GM12878 (cell line): ENCODE measurements around the gene CAPN9. TPM values are rescaled to one million over a fixed set of nuclear protein-coding genes. Genes with fewer than 3 reads are reported as not detected.
"Not testable (repeated sequence)": the region's sequence is repeated elsewhere in the genome, so short reads cannot be mapped to it uniquely, and the experiment has no call there.

Experiments
- ATAC-seq: fragments of 200-7000 bp; cut with Tn5 transposase; 3 replicates; pipeline ENCODE4 v1.9.1; 2020; ENCODE audit warnings: mild to moderate bottlenecking, moderate library complexity
- BruUV-seq: library from RNA; stranded (reverse); fragments of 400-500 nt; replicated peaks from 2 replicates; lab custom pipeline; 2021; lab: Mats Ljungman, UMichigan
- CTCF ChIA-PET: fragments of 300-600 bp; sonication (Branson Sonifier 250); formaldehyde crosslinking; extraction: SDS; loops from one replicate; lab custom pipeline; 2021; ENCODE audit warnings: inconsistent platforms; lab: Yijun Ruan, JAX
- POLR2A ChIA-PET: fragments of 350-600 bp; formaldehyde crosslinking; extraction: SDS; loops from one replicate; lab custom pipeline; 2021; ENCODE audit warnings: inconsistent platforms; lab: Charles Lee
- RAD21 ChIA-PET: fragments of 300-600 bp; sonication (Branson Sonifier 250); formaldehyde crosslinking; loops from one replicate; lab custom pipeline; 2023; ENCODE audit warnings: antibody characterized with exemption; ENCODE audit not compliant: unreplicated experiment; lab: Charles Lee
- SMC1A ChIA-PET: fragments of 300-600 bp; sonication (Branson Sonifier 250); formaldehyde crosslinking; loops from one replicate; lab custom pipeline; 2023; ENCODE audit not compliant: unreplicated experiment, uncharacterized antibody; lab: Charles Lee
- DNase-seq: peaks from one replicate; pipeline ENCODE4 v3.0.0-alpha.2; 2011; ENCODE audit warnings: low read depth, low spot score
- FAIRE-seq: peaks from 3 replicates; lab custom pipeline; 2011; peaks lifted over from hg19 to GRCh38; lab: Jason Lieb, UNC
- H2AFZ ChIP-seq: 2 replicates; pipeline ENCODE4 v1.6.0; 2011; ENCODE audit warnings: low read depth, low read length, control low read depth; ENCODE audit not compliant: control insufficient read depth
- H3K27ac ChIP-seq: 2 replicates; pipeline ENCODE4 v1.5.1; 2011; ENCODE audit warnings: control low read depth; ENCODE audit not compliant: control insufficient read depth, insufficient read depth
- H3K27me3 ChIP-seq, 2 experiments: replicated peaks in 1 of 2; 2 replicates each; pipeline versions ENCODE4 v1.6.0 to v1.6.1; 2011; ENCODE audit warnings: low read length in 1 of 2; ENCODE audit not compliant: control insufficient read depth in 2 of 2, insufficient read depth in 2 of 2
- H3K36me3 ChIP-seq, 2 experiments: 2 replicates each; pipeline ENCODE4 v1.5.1; 2011; ENCODE audit warnings: low read length in 1 of 2; ENCODE audit not compliant: control insufficient read depth in 2 of 2, insufficient read depth in 2 of 2
- H3K4me1 ChIP-seq: 2 replicates; pipeline ENCODE4 v1.6.1; 2011; ENCODE audit warnings: mild to moderate bottlenecking, low read length, moderate library complexity, mixed read lengths; ENCODE audit not compliant: control insufficient read depth, insufficient read depth
- H3K4me2 ChIP-seq: 2 replicates; pipeline ENCODE4 v1.6.0; 2011; ENCODE audit warnings: control low read depth; ENCODE audit not compliant: control insufficient read depth, insufficient read depth
- H3K4me3 ChIP-seq: fragments of 200-600 bp; sonication (generic); 2 replicates; pipeline ENCODE4 v1.5.1; 2016
- H3K79me2 ChIP-seq: 2 replicates; pipeline ENCODE4 v1.6.0; 2011; ENCODE audit warnings: low read length; ENCODE audit not compliant: control insufficient read depth, insufficient read depth
- H3K9ac ChIP-seq: 2 replicates; pipeline ENCODE4 v1.8.0; 2011; ENCODE audit warnings: low read length, control low read depth, mixed read lengths; ENCODE audit not compliant: control insufficient read depth, insufficient read depth
- H3K9me3 ChIP-seq: replicated peaks from 3 replicates; pipeline ENCODE4 v1.5.1; 2011; ENCODE audit warnings: mild to moderate bottlenecking, low read length; ENCODE audit not compliant: control insufficient read depth, insufficient read depth
- H4K20me1 ChIP-seq: 2 replicates; pipeline ENCODE4 v1.6.0; 2011; ENCODE audit not compliant: control insufficient read depth, insufficient read depth
- BACH1 ChIP-seq: fragments of 450-650 bp; IDR thresholded peaks from 2 replicates; pipeline ENCODE4 v1.6.1; 2017; ENCODE audit warnings: mild to moderate bottlenecking, borderline replicate concordance
- CHD2 ChIP-seq: IDR thresholded peaks from 2 replicates; pipeline ENCODE4 v1.6.1; 2011; ENCODE audit warnings: low read depth, low read length, improper control_type of control experiment, borderline replicate concordance
- MEF2B ChIP-seq: fragments of 450-650 bp; IDR thresholded peaks from 2 replicates; pipeline ENCODE4 v1.6.1; 2018; ENCODE audit warnings: mild to moderate bottlenecking, moderate library complexity; ENCODE audit not compliant: partially characterized antibody, poor library complexity, severe bottlenecking
- SREBF1 ChIP-seq: IDR thresholded peaks from 2 replicates; pipeline ENCODE4 v1.6.1; 2012; ENCODE audit warnings: mild to moderate bottlenecking, low read length
- STAT3 ChIP-seq: IDR thresholded peaks from 2 replicates; pipeline ENCODE4 v1.6.1; 2011; ENCODE audit warnings: low read depth, low read length, improper control_type of control experiment
- ZNF217 ChIP-seq: fragments of 450-650 bp; IDR thresholded peaks from 2 replicates; pipeline ENCODE4 v1.6.1; 2017; ENCODE audit warnings: antibody characterized with exemption, mild to moderate bottlenecking
- WGBS: methylation state at CpG from one replicate; pipeline ENCODE4 v1.1.6; 2016; ENCODE audit warnings: low lambda C conversion rate; ENCODE audit not compliant: insufficient replicate concordance, insufficient coverage; ENCODE audit errors: missing lambda C conversion rate; 5-methylcytosine and 5-hydroxymethylcytosine counted together
- in situ Hi-C: fragments of 300-500 bp; cut with MboI; formaldehyde crosslinking; loops from 9 replicates; pipeline ENCODE4 v1.14.3; 2018; ENCODE audit warnings: mixed read lengths
- intact Hi-C: fragments of 100-400 bp; cut with micrococcal nuclease; formaldehyde crosslinking; loops from one replicate; pipeline ENCODE4 v1.14.2; 2022; ENCODE audit not compliant: unreplicated experiment
- polyA plus RNA-seq, 11 experiments: library from polyadenylated mRNA; depleted of rRNA in 4 of 11; unstranded in 6 of 11; stranded (reverse) in 5 of 11; fragments of >200 nt; fragmentation: Nextera tagmentation in 4 of 11; fragmentation: Illumina TruSeq in 1 of 11; extraction: Ambion mirVana in 4 of 11; extraction: Trizol in 1 of 11; gene quantifications; 1 replicate in 1 of 11; 2 replicates in 10 of 11; pipeline versions ENCODE4 v1.2.1 to v1.2.3, GENCODE V29; 2011 to 2016; ENCODE audit warnings: inconsistent platforms in 2 of 11, missing spikeins in 2 of 11, low read depth in 1 of 11
- total RNA-seq, 4 experiments: library from RNA; depleted of rRNA in 3 of 4; stranded (reverse); fragments of >200 nt in 3 of 4; fragmentation: Illumina TruSeq in 1 of 4; extraction: Trizol in 1 of 4; gene quantifications; 2 replicates each; pipeline versions ENCODE4 v1.2.1 to v1.2.3, GENCODE V29; 2013 to 2021
- TF ChIP-seq, protein P1 (sequence below): IDR thresholded peaks from 2 replicates; pipeline ENCODE4 v1.6.1; 2012; ENCODE audit warnings: improper control_type of control experiment, low read depth, low read length; ENCODE audit not compliant: insufficient replicate concordance
- TF ChIP-seq, protein P2 (sequence below): fragments of 450-650 bp; formaldehyde crosslinking; IDR thresholded peaks from 2 replicates; pipeline ENCODE4 v1.4.0; 2020; ENCODE audit warnings: mild to moderate bottlenecking, moderate library complexity

Gene CAPN9
- total and polyA plus RNA-seq, 10 of the 15 experiments (the other 5 are each of a cell fraction or from before 2014, with no cell fraction given): not detected

DNA sequence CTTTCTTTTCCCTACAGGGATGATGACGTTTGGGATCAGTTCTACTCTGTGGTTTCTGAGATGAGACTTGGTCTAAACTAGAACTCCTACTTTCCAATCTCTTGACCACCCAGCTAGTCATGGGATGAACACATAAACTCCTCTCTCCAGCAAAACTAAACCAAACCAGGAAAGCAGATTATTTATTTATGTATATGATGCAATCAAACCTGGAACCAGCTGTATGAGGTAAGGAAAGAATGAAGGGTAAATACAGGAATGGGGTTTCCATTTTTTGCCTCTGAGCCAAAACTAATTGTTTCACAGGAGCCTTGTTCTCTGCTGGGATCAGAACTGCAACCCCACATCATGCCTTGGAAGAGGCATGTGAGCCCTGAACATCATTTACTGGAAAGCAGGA is 29.9 kb upstream of the CAPN9 start:
- DNase-seq: no peak
- Histone ChIP-seq H2AFZ (no peak overlapping the region), H3K9me3 (no peaks in the 10 kb centered on the region; the same call in 2 of the 3 replicates), H3K79me2 (no peaks in the 10 kb centered on the region), H4K20me1 (no peaks in the 10 kb centered on the region), H3K4me2 (no peak overlapping the region), H3K27me3 (peaks cover 0 to 3% of the 10 kb centered on the region in 2 experiments; a peak in 2 of 4 replicates), H3K9ac (no peak overlapping the region), H3K4me3 (no peak overlapping the region), H3K4me1 (no peaks in the 10 kb centered on the region), H3K27ac (no peak overlapping the region), H3K36me3 (no peaks in the 10 kb centered on the region)
- in situ Hi-C loops: no loop called here
- intact Hi-C loops: no loop called here
- SMC1A ChIA-PET: no interaction called here
- no peak for FAIRE-seq
- CTCF ChIA-PET: no interaction called here
- POLR2A ChIA-PET: no interaction called here
- no TSS peak for BruUV-seq
- no peak for ATAC-seq
- 0% methylated on average over 1 of the region's 1 CpG for WGBS
- TF ChIP-seq BACH1 (no peak), SREBF1 (no peak), ZNF217 (no peak), CHD2 (no peak), STAT3 (no peak), MEF2B (no peak)
- TF ChIP-seq, protein P1, sequence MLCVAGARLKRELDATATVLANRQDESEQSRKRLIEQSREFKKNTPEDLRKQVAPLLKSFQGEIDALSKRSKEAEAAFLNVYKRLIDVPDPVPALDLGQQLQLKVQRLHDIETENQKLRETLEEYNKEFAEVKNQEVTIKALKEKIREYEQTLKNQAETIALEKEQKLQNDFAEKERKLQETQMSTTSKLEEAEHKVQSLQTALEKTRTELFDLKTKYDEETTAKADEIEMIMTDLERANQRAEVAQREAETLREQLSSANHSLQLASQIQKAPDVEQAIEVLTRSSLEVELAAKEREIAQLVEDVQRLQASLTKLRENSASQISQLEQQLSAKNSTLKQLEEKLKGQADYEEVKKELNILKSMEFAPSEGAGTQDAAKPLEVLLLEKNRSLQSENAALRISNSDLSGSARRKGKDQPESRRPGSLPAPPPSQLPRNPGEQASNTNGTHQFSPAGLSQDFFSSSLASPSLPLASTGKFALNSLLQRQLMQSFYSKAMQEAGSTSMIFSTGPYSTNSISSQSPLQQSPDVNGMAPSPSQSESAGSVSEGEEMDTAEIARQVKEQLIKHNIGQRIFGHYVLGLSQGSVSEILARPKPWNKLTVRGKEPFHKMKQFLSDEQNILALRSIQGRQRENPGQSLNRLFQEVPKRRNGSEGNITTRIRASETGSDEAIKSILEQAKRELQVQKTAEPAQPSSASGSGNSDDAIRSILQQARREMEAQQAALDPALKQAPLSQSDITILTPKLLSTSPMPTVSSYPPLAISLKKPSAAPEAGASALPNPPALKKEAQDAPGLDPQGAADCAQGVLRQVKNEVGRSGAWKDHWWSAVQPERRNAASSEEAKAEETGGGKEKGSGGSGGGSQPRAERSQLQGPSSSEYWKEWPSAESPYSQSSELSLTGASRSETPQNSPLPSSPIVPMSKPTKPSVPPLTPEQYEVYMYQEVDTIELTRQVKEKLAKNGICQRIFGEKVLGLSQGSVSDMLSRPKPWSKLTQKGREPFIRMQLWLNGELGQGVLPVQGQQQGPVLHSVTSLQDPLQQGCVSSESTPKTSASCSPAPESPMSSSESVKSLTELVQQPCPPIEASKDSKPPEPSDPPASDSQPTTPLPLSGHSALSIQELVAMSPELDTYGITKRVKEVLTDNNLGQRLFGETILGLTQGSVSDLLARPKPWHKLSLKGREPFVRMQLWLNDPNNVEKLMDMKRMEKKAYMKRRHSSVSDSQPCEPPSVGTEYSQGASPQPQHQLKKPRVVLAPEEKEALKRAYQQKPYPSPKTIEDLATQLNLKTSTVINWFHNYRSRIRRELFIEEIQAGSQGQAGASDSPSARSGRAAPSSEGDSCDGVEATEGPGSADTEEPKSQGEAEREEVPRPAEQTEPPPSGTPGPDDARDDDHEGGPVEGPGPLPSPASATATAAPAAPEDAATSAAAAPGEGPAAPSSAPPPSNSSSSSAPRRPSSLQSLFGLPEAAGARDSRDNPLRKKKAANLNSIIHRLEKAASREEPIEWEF: no peak
- TF ChIP-seq, protein P2, sequence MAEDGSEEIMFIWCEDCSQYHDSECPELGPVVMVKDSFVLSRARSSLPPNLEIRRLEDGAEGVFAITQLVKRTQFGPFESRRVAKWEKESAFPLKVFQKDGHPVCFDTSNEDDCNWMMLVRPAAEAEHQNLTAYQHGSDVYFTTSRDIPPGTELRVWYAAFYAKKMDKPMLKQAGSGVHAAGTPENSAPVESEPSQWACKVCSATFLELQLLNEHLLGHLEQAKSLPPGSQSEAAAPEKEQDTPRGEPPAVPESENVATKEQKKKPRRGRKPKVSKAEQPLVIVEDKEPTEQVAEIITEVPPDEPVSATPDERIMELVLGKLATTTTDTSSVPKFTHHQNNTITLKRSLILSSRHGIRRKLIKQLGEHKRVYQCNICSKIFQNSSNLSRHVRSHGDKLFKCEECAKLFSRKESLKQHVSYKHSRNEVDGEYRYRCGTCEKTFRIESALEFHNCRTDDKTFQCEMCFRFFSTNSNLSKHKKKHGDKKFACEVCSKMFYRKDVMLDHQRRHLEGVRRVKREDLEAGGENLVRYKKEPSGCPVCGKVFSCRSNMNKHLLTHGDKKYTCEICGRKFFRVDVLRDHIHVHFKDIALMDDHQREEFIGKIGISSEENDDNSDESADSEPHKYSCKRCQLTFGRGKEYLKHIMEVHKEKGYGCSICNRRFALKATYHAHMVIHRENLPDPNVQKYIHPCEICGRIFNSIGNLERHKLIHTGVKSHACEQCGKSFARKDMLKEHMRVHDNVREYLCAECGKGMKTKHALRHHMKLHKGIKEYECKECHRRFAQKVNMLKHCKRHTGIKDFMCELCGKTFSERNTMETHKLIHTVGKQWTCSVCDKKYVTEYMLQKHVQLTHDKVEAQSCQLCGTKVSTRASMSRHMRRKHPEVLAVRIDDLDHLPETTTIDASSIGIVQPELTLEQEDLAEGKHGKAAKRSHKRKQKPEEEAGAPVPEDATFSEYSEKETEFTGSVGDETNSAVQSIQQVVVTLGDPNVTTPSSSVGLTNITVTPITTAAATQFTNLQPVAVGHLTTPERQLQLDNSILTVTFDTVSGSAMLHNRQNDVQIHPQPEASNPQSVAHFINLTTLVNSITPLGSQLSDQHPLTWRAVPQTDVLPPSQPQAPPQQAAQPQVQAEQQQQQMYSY (CRISPR knock-in tag): no peak
- RAD21 ChIA-PET: no interaction called here

DNA sequence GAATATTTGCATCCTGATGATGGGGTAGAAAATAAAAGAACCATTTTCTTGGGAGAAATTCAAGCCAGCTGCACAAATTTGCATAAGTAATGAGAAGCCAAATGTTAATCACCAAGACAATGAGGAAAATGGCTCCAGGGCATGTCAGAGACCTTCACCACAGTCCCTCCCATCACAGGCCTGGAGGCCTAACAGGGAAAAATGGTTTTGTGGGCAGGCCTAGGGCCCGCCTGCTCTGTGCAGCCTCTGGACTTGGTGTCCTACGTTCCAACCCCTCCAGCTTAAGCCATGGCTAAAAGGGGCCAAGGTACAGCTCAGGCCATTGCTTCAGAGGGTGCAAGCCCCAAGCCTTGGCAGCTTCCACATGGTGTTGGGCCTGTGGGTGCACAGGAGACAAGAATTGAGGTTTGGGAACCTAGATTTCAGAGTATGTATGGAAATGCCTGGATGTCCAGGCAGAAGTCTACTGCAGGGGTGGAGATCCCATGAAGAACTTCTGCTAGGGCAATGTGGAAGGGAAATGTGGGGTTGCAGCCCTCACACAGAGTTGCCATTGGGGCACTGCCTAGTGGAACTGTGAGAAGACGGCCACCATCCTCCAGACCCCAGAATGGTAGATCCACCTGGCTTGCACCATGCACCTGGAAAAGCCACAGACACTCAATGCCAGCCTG is 25.2 kb upstream of the CAPN9 start:
- intact Hi-C loops, H3K9ac ChIP-seq, H3K9me3 ChIP-seq, H3K27ac ChIP-seq, in situ Hi-C loops, H3K79me2 ChIP-seq, H3K4me3 ChIP-seq, H2AFZ ChIP-seq, H3K4me2 ChIP-seq, DNase-seq, FAIRE-seq, ATAC-seq, H3K27me3 ChIP-seq, BruUV-seq, CTCF ChIA-PET, H4K20me1 ChIP-seq, RAD21 ChIA-PET, SMC1A ChIA-PET, POLR2A ChIA-PET, H3K36me3 ChIP-seq, H3K4me1 ChIP-seq: not testable (repeated sequence)
- WGBS: 17% methylated on average over 3 of the region's 3 CpGs
